LHCN-M2 (cell line): ENCODE results near the gene CFAP299. TPM values are rescaled to one million over a fixed set of nuclear protein-coding genes. Genes with fewer than 3 reads are reported as not detected.
A peak's percentile ranks its signal among the peaks of the same experiment; 100 is the strongest.

ENCODE experiments used
- DNase-seq: peaks from one replicate; pipeline ENCODE4 v3.0.0-alpha.2; 2012; ENCODE audit warnings: low read depth
- total RNA-seq: library from RNA; depleted of rRNA; stranded (reverse); fragments of >200 nt; gene quantifications from 2 replicates; pipeline ENCODE4 v1.2.3, GENCODE V29; 2014

The CFAP299 gene
- total RNA-seq, 1 experiment from 2014 or later, result 1.3 TPM

GRCh38 chr4:80913381-80913780 is 577.9 kb downstream of the CFAP299 start:
- peak; percentile 12 for DNase-seq

GRCh38 chr4:80916770-80917169 is 581.2 kb downstream of the CFAP299 start:
- no peak for DNase-seq

GRCh38 chr4:80918004-80918403 is 582.5 kb downstream of the CFAP299 start:
- DNase-seq, result peak; percentile 52

GRCh38 chr4:80921441-80921840 is 585.9 kb downstream of the CFAP299 start:
- DNase-seq, result no peak

- DNase-seq, result no peak
Observed at GRCh38 chr4:80922941-80923340, 587.4 kb downstream of the CFAP299 start.

GRCh38 chr4:80925293-80925692 is 589.8 kb downstream of the CFAP299 start:
- no peak for DNase-seq

GRCh38 chr4:80926446-80926845 is 590.9 kb downstream of the CFAP299 start:
- peak; percentile 39 for DNase-seq

GRCh38 chr4:80926891-80927290 is 591.4 kb downstream of the CFAP299 start:
- DNase-seq, result no peak

GRCh38 chr4:80927420-80927819 is 591.9 kb downstream of the CFAP299 start:
- no peak for DNase-seq

GRCh38 chr4:80931631-80932081 is 596.1 kb downstream of the CFAP299 start:
- peak; percentile 7 for DNase-seq

- DNase-seq, result no peak
Observed at GRCh38 chr4:80948141-80948540, 612.6 kb downstream of the CFAP299 start.

- no peak for DNase-seq
Observed at GRCh38 chr4:80948995-80949394, 613.5 kb downstream of the CFAP299 start.

GRCh38 chr4:80956421-80956820 is 620.9 kb downstream of the CFAP299 start:
- no peak for DNase-seq

- peak; percentile 28 for DNase-seq
Observed at GRCh38 chr4:80963051-80963450, 627.5 kb downstream of the CFAP299 start.

GRCh38 chr4:80967346-80967745 is 631.8 kb downstream of the CFAP299 start:
- DNase-seq, result no peak

- no peak for DNase-seq
Observed at GRCh38 chr4:80980239-80980638, 644.7 kb downstream of the CFAP299 start.

GRCh38 chr4:80986011-80986410 is 650.5 kb downstream of the CFAP299 start:
- no peak for DNase-seq

- DNase-seq, result peak; percentile 68
Observed at GRCh38 chr4:80989921-80990544, 654.5 kb downstream of the CFAP299 start.

- no peak for DNase-seq
Observed at GRCh38 chr4:80990851-80991250, 655.3 kb downstream of the CFAP299 start.

GRCh38 chr4:80999943-81000342 is 664.4 kb downstream of the CFAP299 start:
- no peak for DNase-seq

GRCh38 chr4:81003597-81004111 is 668.1 kb downstream of the CFAP299 start:
- DNase-seq, result no peak

GRCh38 chr4:81007417-81007816 is 671.9 kb downstream of the CFAP299 start:
- no peak for DNase-seq
